Heart left ventricle (tissue), 13 donors: Measurements from ENCODE around the gene INO80E.

Source experiments
- CTCF ChIP-seq, 12 donors: fragments of 200-600 bp; sonication (generic) in 4 of 12; IDR thresholded peaks; one replicate each; pipeline versions ENCODE4 v1.5.0 to v1.8.0; 2018 to 2022; ENCODE audit warnings: antibody characterized with exemption in 12 of 12, mild to moderate bottlenecking in 5 of 12
- POLR2A ChIP-seq, 2 donors: fragments of 450-650 bp; IDR thresholded peaks; one replicate each; pipeline ENCODE4 v1.6.1; 2017; ENCODE audit warnings: antibody characterized with exemption in 2 of 2, mild to moderate bottlenecking in 2 of 2, moderate library complexity in 2 of 2
- donor health status: ischemic (EF 13 %, LVEDD 7.1; RV severe dilation, severe dysfunction).
- donor health status: DM: no; HTN: yes; CAD: no.
- donor health status: DM: no; HTN: no; CAD: no.
- donor health status: ischemic (EF 25% LVEDD 6.9; RV normal size, moderate dysfunction).
- donor health status: ischemic (EF 25% LVEDD 5.7; RV mildly dilated, moderate dysfunction).
- donor health status: ischemic (EF 35%, LVEDD 5.7; RV mildly dilated, moderate dysfunction).
- donor health status: nonischemic (EF 11% LVEDD 7.7; RV severe dilation, severe dysfunction).
- donor health status: DM: yes; HTN: yes; CAD: no.
- donor health status: PGD.
- donor health status: ischemic (EF 29% LVEDD 5.4; RV normal size, mild dysfunction).
- donor health status: nonischemic (EF 23%, LVEDD 6.1; RV moderate dilation, normal function).

GRCh38 chr16:29972500-29972899 lies 23.5 kb upstream of the INO80E start:
- no peak for TF ChIP-seq CTCF (IDR thresholded peaks at IDR 0.05)
- TF ChIP-seq POLR2A (IDR thresholded peaks at IDR 0.05), result no peak
